ENCODE data around the gene IAPP. TPM values are rescaled to one million over a fixed set of nuclear protein-coding genes. Genes with fewer than 3 reads are reported as not detected.

The IAPP gene
- not detected in 2 replicates for total RNA-seq

DNA sequence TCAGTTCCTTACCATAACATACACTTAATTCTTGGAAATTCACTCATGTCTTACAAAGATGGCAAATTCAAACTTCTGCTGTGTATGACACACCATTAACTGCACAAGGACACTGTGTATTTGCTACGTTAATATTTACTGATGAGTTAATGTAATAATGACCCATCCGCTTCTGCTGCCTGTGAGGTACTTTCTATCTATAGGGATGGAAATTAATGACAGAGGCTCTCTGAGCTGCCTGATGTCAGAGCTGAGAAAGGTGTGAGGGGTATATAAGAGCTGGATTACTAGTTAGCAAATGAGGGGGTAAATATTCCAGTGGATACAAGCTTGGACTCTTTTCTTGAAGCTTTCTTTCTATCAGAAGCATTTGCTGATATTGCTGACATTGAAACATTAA is at the start of gene IAPP:
IAPP (plus strand) TSS at position 301 of the 400 bp plus-strand sequence. CDS start 450 bp downstream, outside the sequence.
- H3K4me3 ChIP-seq (ENCODE audit: low read depth, low read length) = no peak within 1 kb of the TSS
- TF ChIP-seq, protein P1, sequence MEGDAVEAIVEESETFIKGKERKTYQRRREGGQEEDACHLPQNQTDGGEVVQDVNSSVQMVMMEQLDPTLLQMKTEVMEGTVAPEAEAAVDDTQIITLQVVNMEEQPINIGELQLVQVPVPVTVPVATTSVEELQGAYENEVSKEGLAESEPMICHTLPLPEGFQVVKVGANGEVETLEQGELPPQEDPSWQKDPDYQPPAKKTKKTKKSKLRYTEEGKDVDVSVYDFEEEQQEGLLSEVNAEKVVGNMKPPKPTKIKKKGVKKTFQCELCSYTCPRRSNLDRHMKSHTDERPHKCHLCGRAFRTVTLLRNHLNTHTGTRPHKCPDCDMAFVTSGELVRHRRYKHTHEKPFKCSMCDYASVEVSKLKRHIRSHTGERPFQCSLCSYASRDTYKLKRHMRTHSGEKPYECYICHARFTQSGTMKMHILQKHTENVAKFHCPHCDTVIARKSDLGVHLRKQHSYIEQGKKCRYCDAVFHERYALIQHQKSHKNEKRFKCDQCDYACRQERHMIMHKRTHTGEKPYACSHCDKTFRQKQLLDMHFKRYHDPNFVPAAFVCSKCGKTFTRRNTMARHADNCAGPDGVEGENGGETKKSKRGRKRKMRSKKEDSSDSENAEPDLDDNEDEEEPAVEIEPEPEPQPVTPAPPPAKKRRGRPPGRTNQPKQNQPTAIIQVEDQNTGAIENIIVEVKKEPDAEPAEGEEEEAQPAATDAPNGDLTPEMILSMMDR (conservative IDR thresholded peaks at IDR 0.05; ENCODE audit: low read depth, low read length) = no peak
- no peak for DNase-seq (ENCODE audit: low read depth)

DNA sequence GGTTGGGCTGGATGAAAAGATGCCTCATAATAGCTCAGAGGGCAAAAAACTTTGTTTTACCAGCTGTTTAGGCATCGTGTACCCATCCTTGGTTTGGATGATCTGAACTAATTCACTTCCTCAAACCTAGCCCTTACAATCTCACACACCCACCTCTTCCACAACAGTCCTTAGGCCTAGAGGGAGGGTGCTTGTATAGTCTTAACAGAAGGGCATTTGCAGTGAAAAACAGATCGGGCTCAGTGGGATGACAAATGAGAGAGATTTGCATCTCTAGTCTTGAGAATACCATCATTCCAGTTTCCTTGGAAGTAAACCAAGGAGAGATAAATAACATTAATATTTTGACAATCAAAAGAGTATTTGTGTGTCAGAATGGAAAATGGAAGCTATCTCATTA is 49.0 kb upstream of the IAPP start:
- no peak for DNase-seq (ENCODE audit: low read depth)
- H3K4me3 ChIP-seq (ENCODE audit: low read depth, low read length) = no peak overlapping the region
- TF ChIP-seq, protein P1 (conservative IDR thresholded peaks at IDR 0.05; ENCODE audit: low read depth, low read length) = no peak

DNA sequence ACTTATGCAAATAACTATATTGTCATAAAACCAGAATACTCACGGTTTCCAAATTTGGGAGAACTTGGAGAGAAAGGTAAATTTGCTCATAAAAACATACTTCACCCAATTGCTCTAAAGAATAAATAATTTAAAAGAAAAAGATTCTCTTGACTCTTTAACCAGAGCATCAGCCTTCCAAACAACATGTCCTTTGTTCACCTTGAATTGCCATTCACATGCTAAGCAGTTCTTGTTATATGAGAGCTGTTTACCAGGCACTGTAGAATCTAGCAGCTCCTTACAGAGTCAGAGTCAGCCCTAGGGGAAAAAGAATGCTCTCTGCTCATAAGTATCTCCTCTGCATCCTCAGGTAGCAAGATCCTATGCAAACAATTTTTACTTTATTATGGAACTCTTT is 48.2 kb upstream of the IAPP start:
- H3K4me3 ChIP-seq (ENCODE audit: low read depth, low read length) = no peak overlapping the region
- DNase-seq (ENCODE audit: low read depth) = no peak
- TF ChIP-seq, protein P1 (conservative IDR thresholded peaks at IDR 0.05; ENCODE audit: low read depth, low read length) = no peak

DNA sequence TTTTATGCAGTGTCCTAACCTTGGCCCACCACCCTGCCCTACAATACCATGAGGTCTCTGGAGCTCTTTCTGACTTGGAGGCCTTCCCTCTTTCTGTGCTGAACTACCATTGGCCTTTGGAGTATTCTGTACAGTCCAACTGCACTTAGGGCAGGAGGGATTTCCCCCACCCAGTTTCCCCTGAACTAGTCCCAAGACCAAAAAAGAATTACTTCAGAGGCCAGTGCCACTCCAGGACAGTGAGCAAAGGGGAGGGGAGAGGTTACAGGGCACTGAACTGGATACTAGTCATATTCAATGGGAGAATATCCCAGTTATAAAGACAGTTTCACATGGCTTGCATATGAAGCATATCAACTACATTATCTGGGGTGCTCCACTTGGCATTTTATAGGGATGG is 44.1 kb upstream of the IAPP start:
- no peak for DNase-seq (ENCODE audit: low read depth)
- TF ChIP-seq, protein P1 (conservative IDR thresholded peaks at IDR 0.05; ENCODE audit: low read depth, low read length) = no peak
- no peak overlapping the region for H3K4me3 ChIP-seq (ENCODE audit: low read depth, low read length)

- TF ChIP-seq, protein P1 (conservative IDR thresholded peaks at IDR 0.05; ENCODE audit: low read depth, low read length) = no peak
- DNase-seq (ENCODE audit: low read depth) = peak; percentile 7
- no peak overlapping the region for H3K4me3 ChIP-seq (ENCODE audit: low read depth, low read length)
These were observed 41.9 kb upstream of the IAPP start for GRCh38 chr12:21330682-21331253.

- DNase-seq (ENCODE audit: low read depth) = no peak
- TF ChIP-seq, protein P1 (conservative IDR thresholded peaks at IDR 0.05; ENCODE audit: low read depth, low read length) = no peak
- H3K4me3 ChIP-seq (ENCODE audit: low read depth, low read length) = no peak within 1 kb of the TSS
These were observed 37.9 kb upstream of the IAPP start, which contains the start of gene SLCO1A2 for GRCh38 chr12:21334771-21335325. Gene SLCO1A2, minus strand, starts transcription at chr12:21334917. Its CDS starts 270 bp downstream, at chr12:21334647.

- no peak overlapping the region for H3K4me3 ChIP-seq (ENCODE audit: low read depth, low read length)
- DNase-seq (ENCODE audit: low read depth) = no peak
- TF ChIP-seq, protein P1 (conservative IDR thresholded peaks at IDR 0.05; ENCODE audit: low read depth, low read length) = no peak
These were observed 36.0 kb upstream of the IAPP start for GRCh38 chr12:21336656-21337055.

Data from epithelial cell of proximal tubule (primary cell).